GM19043 (cell line): Measurements from ENCODE around the gene RIC8B.

Source experiments
- ATAC-seq: cut with Tn5 transposase; IDR thresholded peaks from one replicate; pipeline ENCODE4 v1.9.1; 2021; ENCODE audit warnings: low read depth; ENCODE audit not compliant: unreplicated experiment

The RIC8B gene

DNA sequence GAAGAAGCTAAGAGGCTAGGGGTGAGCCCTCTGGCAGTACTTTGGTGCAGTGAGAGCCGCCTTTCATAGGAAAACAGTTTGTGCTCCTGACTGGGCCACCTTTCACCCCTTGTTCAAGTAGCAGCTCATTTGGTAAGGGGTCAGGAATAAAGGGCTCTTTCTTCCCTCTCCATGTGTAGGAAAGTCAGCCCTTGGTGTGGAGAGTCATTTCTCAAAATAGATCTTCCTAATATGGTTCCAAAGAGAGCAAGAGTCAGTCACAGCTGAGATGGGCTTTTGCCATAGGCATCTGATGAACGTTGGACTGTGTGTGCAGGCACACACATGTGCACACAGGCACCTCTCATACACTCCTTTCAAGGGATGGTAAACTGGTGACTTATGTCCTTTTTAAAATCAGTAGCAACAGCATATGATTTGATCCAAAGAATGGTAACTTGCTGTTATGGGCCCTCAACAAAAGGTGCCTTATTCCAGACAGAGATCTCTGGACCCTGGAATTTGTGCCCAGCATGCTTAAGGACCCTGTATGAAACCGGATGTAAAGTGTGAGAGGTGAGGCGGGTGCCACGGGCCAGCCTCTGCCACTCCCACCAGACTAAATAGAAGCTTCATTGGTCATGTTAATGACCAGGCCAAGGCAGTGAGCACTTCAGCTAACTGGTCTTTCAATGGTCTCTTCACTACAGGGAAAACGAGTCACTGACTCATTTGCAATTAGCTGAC, 16.7 kb upstream of the RIC8B start:
- ATAC-seq, result no peak

DNA sequence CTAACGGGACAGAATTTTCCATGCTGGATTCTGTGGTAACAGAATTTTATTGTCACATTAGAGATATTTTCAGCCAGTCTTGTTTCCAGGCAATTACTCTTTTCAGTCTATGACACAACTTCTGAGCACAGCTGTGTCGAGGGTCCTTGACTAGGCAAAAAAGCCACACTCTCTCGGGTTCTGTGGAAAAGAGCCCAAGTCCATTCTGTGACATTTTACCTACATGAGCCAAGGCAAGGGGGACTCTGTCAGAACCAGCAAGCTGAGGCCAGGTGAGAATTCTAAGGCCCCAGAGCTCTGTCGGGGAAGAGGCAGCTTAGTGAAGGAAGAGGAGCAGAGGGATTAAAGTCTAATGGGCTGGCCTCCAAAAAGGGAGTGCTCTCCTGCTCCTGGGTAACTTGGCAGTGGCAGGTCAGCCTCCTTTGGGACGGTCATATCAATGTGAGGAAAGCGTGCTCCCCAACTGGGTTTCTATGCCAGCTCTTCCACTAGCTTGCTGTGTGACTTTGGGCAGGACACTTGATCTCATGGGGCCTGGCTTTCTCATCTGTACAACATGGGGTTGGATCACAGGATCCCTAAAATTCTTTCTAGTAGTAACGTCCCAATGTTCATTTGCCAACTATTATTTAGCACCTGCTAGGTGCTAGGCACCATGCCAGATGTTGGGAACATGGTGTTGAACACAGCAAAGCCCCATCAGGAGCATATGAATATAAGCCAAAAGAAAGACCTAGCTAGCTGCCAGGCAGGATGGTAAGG, 16.0 kb upstream of the RIC8B start:
- ATAC-seq, result no peak

DNA sequence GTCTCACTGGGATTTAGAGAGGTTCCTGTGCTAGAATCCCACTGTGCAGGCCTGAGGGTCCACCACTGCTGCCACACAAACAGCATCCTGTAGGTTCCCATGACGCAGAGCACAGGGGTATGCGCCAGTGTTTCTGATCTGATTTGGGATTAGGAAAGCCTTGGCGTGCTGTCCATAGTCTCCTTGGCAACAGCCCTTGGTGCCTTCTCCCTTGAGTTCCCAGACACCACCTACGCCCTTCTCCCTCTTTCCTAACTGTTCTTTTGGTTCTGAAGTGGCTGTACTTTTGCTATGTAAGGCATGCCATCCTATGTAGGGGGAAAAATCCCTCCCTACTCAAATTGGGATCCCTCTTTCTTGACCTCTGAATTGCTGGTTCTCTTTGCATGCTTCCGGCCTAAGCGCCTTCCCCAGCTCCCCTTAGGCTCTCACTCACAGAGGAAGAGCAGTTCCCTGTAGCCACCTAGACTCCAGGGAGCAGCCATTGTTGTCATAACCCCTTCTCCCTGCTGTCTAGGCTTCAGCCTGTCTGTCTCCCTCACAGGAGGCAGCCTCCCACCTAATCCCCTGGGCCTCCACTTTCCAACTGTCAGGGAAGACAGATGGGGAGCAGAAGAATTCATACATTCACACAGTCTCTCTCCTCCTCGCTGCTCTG, 14.8 kb upstream of the RIC8B start:
- peak; percentile 23 for ATAC-seq

DNA sequence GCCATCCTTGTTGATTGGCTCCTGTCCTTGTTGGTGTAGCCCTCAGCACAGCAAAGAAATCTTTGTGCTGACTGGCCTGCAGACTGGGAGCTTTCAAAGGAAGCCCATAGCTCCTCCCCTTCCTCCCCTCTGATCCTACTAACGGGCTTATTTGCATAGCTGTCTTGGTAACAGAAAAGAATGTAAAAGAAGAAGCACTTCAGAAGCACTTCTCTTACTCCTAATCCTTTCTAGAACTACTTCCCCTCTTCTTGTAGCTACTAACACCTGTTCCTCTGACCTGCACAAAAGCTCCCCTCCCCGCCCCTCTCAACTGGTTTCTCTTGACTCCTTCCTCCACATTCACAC, 14.3 kb upstream of the RIC8B start:
- peak; percentile 97 for ATAC-seq

DNA sequence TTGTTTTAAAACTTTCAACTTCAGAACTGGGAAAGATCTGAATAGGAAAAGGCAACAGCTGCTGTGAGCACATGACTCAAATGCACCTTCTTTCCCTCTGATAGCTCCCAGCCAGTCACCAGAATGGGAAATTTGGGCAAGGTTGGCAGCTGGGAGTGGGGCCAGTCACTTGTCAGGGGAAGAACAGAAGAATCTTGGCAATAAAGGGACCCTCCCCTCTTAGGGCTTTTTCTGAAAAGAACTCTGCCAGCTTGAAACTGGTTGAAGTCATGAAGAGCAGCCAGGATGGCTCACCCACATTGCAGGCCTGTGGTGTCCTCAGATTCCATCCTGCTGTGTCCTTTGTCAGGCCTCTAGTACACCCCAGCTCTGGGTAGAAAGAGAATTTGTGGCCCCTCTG, 10.3 kb upstream of the RIC8B start:
- ATAC-seq, result no peak

DNA sequence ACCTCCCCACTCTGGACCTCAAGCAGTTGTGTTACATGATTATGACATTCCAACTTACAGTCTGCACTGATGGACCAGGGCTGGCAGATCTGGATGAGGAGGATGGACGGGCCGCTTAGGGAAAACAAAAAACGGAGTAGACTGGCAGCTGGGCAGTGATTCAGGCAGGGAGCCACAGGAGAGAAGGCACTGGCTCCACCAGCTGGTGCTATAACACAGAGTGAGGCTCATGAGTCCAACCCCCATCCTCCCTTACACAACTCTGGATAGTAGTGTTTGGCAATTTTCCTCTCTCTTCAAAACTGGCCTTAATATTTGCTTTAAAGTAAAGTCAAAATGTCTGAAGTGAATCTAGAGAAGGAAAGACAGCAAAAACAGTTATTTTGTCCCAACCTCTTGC, 9.7 kb upstream of the RIC8B start:
- no peak for ATAC-seq

DNA sequence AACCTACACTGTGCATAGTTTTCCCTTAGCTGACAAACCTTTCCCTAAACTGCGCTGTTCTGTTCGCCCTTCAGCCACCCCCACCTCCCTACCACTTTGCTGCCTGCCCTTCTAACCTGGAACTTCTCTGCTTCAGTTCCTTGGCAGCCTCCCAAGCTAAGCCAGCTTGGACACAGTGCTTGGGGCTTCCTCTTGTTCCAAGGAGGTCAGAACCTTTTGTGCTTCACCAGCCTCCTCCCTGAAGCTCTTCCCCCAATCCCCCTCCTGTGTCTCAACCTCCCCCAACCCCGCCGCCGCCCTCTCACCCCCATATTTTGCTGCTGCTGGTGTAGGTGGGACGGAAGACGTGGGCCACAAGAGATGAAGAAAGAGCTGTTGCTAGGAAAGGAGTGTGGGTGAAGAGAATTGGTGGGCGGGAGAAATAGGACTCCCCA, 8.1 kb upstream of the RIC8B start:
- no peak for ATAC-seq

DNA sequence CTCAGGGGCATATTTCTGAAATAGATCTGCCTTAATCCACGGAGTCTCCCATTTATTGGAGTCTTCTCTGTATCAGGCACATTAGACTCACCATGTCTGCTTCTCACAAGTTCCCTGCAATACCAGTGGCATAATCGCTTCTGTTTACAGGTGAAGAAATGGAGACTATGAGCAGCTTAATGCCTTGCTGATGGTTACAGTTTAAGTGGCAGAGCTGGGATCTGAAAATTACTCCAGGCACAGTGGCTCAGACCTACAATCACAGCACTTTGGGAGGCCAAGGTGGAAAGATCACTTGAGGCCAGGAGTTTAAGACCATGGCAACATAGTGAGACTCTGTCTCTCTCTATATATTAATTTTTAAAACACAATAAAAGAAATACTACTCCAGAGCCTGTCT, 7.3 kb upstream of the RIC8B start:
- no peak for ATAC-seq

DNA sequence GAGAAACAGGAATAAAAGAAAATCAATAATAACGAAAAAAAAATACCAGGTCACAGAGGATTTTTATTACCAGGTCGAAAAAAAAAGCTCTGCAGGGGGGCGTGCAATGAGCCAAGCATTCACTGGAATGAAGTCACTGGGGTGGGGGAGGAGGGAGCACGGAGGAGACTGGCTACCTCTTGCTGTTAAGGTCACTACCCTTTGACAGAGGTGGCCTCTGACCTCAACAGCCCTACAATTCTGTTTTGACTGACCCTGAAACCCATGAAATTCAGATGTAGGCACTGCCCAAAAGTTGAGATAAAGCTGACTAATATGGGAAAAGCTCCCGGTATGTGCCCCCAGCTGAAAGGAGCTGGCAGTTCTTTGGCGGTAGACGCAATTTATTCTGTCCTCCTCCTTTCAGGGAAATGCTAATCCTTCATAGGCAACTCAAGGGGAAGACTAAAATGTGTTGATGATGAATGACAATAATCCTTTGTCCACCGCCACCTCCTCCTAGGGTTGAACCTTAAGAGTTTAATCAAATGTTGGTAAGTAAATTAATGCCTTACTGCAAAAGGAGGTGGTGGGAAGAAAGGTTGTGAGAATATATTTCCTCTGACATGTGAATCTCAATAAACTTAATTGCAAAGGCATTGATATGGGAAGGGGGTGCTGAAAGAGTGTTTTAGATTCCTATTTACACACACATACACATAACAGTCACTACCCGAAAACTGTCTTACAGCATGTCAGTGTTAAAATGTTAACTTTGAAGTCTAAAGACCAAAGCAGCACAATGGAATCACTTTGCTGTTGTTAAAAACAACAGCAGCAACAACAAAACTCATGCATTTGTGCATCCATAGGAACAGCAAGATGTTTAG, 6.3 kb upstream of the RIC8B start:
- no peak for ATAC-seq

DNA sequence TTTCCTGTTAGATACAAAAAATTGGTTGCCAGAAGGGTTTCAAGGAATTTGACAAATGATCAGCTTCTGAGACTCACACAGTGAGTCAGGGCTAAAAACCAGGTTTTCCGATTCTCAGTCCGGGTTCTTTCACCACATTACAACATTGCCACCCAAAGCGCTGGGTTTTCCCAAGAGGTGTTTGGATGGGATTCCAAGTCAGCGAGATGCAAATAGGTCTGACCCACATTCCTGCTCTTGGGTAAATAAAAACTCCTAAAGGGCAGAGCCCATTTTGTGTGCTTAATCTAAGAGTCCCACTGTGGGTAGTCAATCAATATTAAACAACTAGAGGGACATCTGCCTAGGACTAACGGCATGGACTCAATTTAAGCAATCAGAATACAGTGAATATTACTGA, 5.4 kb upstream of the RIC8B start:
- ATAC-seq, result no peak

DNA sequence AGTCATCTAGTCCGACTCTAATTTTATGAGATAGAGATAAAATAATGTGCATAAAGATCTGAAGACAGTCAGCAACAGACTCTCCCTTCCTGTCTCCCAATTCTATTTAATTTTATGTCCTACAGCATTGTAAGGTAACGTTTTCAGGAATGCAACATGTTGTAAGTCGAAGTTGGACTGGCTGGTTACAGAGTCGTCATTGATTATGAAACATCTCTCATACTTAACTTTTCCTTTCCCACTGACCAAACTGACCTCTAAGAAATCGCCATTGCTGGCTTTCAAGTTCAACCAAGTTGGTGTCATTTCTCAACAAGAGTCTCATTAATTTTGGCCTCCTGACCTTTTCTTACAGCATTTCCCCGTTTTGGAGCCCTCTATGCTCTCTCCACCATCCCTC, 4.9 kb upstream of the RIC8B start:
- no peak for ATAC-seq

DNA sequence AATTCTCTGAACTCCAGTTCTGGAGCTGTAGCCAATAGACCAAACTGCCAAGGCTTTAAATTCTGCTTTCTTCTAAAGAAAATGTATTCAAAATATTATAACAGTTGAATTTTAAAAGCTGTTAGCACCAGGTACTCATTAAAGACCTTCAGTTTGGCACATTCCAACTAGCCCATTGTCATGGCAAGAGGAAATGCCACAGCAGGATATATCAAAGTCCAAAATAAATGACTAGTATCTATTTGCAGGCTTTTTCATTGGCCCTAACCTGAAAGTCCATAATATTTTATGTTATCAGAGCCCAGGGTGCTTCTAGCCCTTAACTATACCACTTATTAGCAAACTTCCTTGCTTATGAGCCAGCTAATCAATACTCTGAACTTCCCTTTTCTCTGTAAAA, 3.1 kb upstream of the RIC8B start:
- no peak for ATAC-seq

DNA sequence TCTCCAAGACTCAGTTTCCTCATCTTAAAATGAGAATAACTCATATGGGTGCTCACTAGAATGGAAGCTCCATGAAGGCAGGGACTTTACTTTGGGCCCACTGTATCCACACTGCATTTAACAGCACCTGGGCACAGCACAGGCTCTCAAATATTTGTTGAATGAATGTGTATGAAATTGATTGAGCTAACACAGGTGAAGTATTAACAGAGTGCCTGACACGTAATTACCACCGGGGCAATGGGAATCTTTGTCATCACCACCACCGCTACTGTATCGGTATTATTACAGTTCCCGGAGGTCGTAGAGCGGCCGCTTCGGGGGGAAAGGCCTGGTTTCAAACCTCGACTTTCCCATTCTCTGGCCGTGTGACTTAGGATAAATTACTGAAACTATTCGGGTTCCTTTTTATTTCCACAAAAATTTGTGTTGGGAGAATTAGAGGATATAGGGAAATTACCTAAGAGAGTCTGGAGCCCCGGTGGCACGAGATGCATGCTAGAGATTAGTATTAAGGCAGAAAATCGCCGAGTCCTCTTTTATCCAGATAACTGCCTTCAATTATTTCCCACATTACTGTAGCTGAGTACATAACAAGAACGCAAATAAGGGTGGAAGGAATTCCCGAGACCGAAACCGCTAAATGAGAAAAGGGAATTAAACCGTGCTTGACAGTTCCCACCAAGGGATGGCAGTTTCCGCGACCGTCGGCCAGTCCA, 1.0 kb upstream of the RIC8B start:
- no peak for ATAC-seq

DNA sequence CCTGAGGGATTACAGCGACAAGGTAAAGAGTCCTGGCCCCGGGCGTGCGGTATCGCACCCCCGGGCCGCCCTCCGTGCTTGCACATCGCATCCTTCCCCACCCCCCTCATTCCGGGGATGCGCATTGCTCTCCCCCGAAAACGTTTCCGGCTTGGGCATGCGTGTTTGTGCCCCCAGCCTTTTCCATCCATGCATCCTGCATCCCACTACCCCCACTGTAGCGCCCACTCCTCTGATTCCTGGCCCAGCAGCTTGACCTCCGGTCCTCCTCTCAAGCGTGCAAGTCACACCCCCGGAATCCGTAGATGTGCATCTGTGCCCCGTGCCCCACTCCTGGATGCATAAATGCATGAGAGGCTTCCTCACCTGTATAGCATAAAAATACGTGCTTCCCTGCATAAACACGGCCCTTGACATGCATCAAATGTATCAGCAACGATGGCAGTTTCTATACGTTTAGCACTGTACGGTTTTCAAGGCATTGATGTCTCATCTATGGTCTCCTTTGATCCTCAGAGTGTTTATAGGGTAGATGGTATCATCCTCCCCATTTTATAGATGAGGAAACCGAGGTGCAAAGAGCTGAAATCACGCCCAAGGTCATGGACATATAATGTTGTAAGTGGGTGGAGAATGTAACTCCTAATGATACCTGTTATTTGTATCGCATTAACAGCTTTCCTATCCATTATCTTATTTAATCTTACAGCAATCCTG, 484 bp downstream of the RIC8B start:
- ATAC-seq, result no peak

DNA sequence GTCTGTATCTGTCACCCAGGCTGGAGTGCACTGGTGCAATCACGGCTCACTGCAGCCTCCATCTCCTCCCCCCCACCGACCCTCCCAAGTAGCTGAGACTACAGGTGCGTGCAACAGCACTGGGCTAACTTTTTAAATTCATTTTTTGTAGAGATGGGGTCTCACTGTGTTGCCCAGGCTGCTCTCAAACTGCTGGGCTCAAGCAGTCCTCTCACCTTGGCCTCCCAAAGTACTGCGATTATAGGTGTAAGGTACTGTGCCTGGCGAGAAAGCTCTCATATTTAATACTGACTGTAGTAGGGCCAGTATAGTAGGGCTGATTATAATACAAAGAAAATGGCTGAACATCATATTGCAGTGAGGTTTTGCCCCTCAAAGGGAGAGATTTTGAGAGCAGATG, 2.4 kb downstream of the RIC8B start:
- ATAC-seq, result no peak

DNA sequence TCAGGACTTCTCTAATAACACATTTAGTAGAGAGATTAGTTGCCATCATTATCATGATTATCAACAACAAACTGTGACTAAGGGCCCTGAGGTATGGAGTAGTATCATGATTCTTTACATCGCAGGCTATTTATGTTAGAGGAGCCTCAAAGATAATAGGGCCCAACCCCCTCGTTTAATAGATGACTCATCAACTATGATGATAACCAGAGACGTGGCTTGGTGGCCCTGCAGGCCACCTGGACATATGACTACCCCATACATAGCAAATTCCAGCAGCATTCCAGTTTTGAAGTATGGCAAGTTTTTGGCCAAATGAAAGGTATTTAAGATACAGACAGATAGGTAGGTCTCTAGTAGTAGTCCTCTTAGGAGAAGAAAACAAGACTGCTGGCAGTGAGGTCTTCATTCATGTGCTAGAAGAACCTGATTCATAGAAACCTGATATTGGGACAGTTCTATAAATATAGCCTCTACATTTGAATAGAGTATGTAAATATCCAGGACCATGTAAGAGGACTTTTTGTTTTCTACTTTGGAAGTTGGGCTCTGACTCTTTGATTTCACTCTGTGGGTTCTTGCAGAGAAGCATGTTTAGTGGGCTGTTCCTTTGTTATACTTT, 5.6 kb downstream of the RIC8B start:
- ATAC-seq, result no peak

DNA sequence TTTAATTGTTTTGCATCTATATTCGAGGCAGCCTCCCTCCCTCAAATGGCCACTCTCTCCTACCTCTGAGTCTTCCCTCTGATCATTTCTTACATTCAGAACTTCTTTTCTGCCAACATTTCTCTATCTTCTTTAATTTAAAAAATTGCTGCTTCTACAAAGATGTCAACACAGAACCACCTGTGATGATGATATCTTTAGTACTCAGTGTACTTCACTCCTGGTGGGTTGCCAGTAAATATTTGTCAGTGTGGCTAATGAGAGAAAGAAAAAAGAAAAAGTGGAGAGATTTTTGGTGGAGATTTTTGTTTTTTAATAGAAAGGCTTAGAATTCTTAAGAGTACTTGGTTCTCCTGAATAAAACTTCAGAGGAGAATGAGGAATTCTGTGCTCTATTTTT, 8.1 kb downstream of the RIC8B start:
- ATAC-seq, result no peak

DNA sequence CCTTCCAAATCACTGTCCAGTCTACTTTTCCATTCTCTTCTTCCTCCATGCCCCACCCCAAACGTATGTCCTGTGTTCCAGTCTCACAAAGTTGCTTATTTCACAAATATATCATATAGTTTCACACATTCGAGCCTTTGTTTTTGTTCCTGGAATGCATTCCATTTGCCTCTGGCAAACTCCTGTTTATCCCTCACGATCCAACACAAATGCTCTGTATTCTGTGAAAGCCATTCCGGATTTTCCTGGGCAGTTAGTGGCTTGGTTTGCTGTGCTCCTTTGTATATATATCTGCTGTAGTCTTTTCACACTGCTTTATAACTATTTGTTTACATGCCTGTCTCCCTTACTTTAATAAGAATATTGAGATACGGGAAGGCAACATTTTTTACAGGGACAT, 9.0 kb downstream of the RIC8B start:
- ATAC-seq, result no peak

DNA sequence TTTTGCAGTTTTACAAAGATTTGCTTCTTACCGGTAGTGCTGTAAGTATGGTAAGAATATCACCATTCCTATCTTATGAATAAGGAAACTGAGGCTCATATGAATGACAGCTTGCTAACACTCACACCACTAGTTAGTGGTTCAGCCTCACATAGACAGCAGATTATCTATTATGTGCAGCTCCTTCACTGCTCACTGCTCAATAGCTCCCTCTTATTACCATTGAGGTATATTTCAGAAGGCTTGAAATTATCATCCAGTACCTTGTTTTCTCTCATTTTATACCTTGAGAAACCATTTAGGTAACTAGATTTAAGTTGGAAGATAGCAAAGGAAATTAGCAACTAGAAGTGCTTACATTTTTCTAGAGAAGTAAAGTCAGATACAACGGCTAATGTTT, 15.5 kb downstream of the RIC8B start:
- no peak for ATAC-seq
